Loucy (cell line): ENCODE measurements around the gene S1PR5.

Experiments
- CTCF ChIP-seq: fragments of 200-600 bp; sonication (generic); conservative IDR thresholded peaks from 2 replicates; pipeline ENCODE4 v1.5.1; 2014; ENCODE audit warnings: mild to moderate bottlenecking, antibody characterized with exemption, low read length
- EZH2phosphoT487 ChIP-seq: fragments of 200-600 bp; IDR thresholded peaks from 2 replicates; pipeline ENCODE4 v1.6.1; 2018; ENCODE audit warnings: antibody characterized with exemption, mild to moderate bottlenecking, moderate library complexity, borderline replicate concordance

DNA sequence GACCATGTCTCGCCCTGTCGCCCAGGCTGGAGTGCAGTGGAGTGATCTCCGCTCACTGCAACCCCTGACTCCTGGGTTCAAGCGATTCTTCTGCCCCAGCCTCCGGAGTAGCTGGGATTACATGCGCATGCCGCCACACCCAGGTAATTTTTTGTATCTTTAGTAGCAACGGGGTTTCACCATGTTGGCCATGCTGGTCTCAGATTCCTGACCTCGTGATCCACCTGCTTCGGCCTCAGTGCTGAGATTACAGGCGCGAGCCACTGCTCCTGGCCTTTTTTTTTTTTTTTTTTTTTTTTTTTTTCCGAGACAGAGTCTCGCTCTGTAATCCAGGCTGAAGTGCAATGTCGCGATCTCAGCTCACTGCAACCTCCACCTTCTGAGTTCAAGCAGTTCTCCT is 9.2 kb downstream of the S1PR5 start:
- TF ChIP-seq CTCF, result no peak
- TF ChIP-seq EZH2phosphoT487, result no peak
